Caco-2 (cell line): ENCODE results near the gene TUBA1C. TPM values are rescaled to one million over a fixed set of nuclear protein-coding genes. Genes with fewer than 3 reads are reported as not detected.
"Not testable (repeated sequence)": the region's sequence is repeated elsewhere in the genome, so short reads cannot be mapped to it uniquely, and the experiment has no call there.

Experiments
- BruUV-seq: library from RNA; stranded (reverse); fragments of 400-500 nt; replicated peaks from 2 replicates; lab custom pipeline; 2021; lab: Mats Ljungman, UMichigan
- CTCF ChIA-PET: fragments of 300-600 bp; sonication (Branson Sonifier 250); formaldehyde crosslinking; loops from one replicate; lab custom pipeline; 2022; ENCODE audit warnings: antibody characterized with exemption; lab: Charles Lee
- POLR2A ChIA-PET: fragments of 300-600 bp; sonication (Branson Sonifier 250); formaldehyde crosslinking; loops from one replicate; lab custom pipeline; 2022; ENCODE audit warnings: antibody characterized with exemption; lab: Charles Lee
- DNase-seq, 2 experiments: peaks; one replicate each; pipeline versions ENCODE4 v3.0.0 to v3.0.0-alpha.2; 2020 to 2022
- H3K27me3 ChIP-seq: replicated peaks from 2 replicates; pipeline ENCODE4 v1.6.0; 2011; ENCODE audit warnings: low read length; ENCODE audit not compliant: control insufficient read depth, insufficient read depth
- H3K36me3 ChIP-seq: 2 replicates; pipeline ENCODE4 v1.5.1; 2011; ENCODE audit warnings: low read length; ENCODE audit not compliant: control insufficient read depth, insufficient read depth
- H3K4me1 ChIP-seq: fragments of 250-450 bp; sonication (Bioruptor Pico); 2 replicates; pipeline ENCODE4 v1.5.1; 2020; ENCODE audit warnings: mild to moderate bottlenecking
- H3K4me3 ChIP-seq: 2 replicates; pipeline ENCODE4 v1.5.1; 2011; ENCODE audit warnings: low read depth, mild to moderate bottlenecking, control low read depth, low read length
- H3K9me3 ChIP-seq: fragments of 250-450 bp; sonication (Bioruptor Pico); 2 replicates; pipeline ENCODE4 v1.5.1; 2020; ENCODE audit warnings: mild to moderate bottlenecking, moderate library complexity
- H3K27ac Mint-ChIP-seq: one replicate; pipeline ENCODE4 v1.8.0; 2022; ENCODE audit warnings: mixed read lengths; ENCODE audit not compliant: unreplicated experiment
- H3K27me3 Mint-ChIP-seq: one replicate; pipeline ENCODE4 v1.8.0; 2022; ENCODE audit warnings: mixed read lengths; ENCODE audit not compliant: insufficient read depth, unreplicated experiment
- H3K36me3 Mint-ChIP-seq: one replicate; pipeline ENCODE4 v1.8.0; 2022; ENCODE audit warnings: mild to moderate bottlenecking, mixed read lengths; ENCODE audit not compliant: insufficient read depth, unreplicated experiment
- H3K4me1 Mint-ChIP-seq: one replicate; pipeline ENCODE4 v1.8.0; 2022; ENCODE audit warnings: low read depth, mixed read lengths; ENCODE audit not compliant: unreplicated experiment
- H3K4me3 Mint-ChIP-seq: one replicate; pipeline ENCODE4 v1.8.0; 2022; ENCODE audit warnings: mild to moderate bottlenecking, moderate library complexity, mixed read lengths; ENCODE audit not compliant: unreplicated experiment
- H3K9me3 Mint-ChIP-seq: one replicate; pipeline ENCODE4 v1.8.0; 2022; ENCODE audit warnings: mixed read lengths; ENCODE audit not compliant: unreplicated experiment
- intact Hi-C: fragments of 100-400 bp; cut with micrococcal nuclease; formaldehyde crosslinking; loops from one replicate; pipeline ENCODE4 v1.10.0; 2022; ENCODE audit not compliant: unreplicated experiment
- total RNA-seq: library from RNA; stranded (reverse); gene quantifications from 2 replicates; pipeline ENCODE4 v1.2.3, GENCODE V29; 2022
- TF ChIP-seq, protein P1 (sequence below), 2 experiments: fragments of 200-600 bp in 1 of 2; IDR thresholded peaks; 1 replicate in 1 of 2; 2 replicates in 1 of 2; pipeline versions ENCODE4 v1.5.1 to v1.8.0; 2011 to 2022; ENCODE audit warnings: antibody characterized with exemption in 1 of 2, control low read depth in 1 of 2, inconsistent platforms in 1 of 2, low read depth in 1 of 2, low read length in 1 of 2, mild to moderate bottlenecking in 1 of 2, moderate library complexity in 1 of 2; ENCODE audit not compliant: insufficient read depth in 1 of 2, severe bottlenecking in 1 of 2, unreplicated experiment in 1 of 2

TUBA1C gene
- total RNA-seq, 1 experiment from 2014 or later: 638 TPM

DNA sequence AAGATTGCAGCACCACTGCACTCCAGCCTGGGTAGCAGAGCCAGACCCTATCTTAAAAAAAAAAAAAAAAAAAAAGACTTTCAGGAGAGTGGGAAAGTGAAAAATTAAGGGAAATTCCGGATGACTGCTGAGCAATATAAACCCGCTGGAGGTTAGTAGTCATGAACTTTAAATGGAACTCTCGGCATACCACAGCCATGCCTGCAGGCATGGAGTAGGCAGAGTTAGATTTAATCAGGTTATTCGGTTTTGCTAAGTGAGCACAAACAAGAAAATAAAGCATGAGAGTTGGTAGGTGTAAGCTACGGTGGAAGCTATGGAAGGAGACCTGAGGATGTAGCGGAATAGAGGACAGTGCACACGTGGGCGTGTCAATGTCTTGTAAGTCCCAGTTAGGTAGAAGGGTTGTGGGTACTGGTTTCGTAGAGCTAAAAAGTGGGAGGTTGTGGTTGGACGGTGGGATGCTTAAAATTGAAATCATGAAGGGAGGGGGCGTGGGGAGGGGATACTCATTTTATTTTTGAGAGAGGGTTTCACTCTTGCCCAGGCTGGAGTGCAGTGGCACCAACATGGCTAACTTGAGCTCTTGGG, 11.8 kb upstream of the TUBA1C start:
- H3K36me3 Mint-ChIP-seq: peaks cover 4% of the 10 kb centered on the region

DNA sequence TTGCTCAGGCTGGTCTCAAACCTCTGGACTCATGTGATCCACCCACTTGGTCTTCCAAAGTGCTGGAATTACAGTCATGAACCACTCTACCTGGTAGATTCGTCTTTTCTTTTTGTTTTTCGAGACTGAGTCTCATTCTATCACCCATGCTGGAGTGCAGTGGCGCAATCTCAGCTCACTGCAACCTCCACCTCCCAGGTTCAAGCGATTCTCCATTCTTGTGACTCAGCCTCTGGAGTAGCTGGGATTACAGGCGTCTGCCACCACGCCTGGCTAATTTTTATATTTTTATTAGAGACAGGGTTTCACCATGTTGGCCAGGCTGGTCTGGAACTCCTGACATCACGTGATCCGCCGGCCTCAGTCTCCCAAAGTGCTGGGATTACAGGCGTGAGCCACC, 9.4 kb upstream of the TUBA1C start:
- POLR2A ChIA-PET, CTCF ChIA-PET, H3K9me3 ChIP-seq, H3K4me1 ChIP-seq, H3K36me3 ChIP-seq, intact Hi-C loops, DNase-seq, H3K9me3 Mint-ChIP-seq, H3K27ac Mint-ChIP-seq, H3K36me3 Mint-ChIP-seq, BruUV-seq, H3K27me3 ChIP-seq, H3K27me3 Mint-ChIP-seq, H3K4me1 Mint-ChIP-seq, H3K4me3 ChIP-seq, H3K4me3 Mint-ChIP-seq: not testable (repeated sequence)

More for the DNA sequence above, 11.8 kb upstream of the TUBA1C start:
- no peaks in the 10 kb centered on the region for H3K9me3 Mint-ChIP-seq
- TF ChIP-seq, protein P1, sequence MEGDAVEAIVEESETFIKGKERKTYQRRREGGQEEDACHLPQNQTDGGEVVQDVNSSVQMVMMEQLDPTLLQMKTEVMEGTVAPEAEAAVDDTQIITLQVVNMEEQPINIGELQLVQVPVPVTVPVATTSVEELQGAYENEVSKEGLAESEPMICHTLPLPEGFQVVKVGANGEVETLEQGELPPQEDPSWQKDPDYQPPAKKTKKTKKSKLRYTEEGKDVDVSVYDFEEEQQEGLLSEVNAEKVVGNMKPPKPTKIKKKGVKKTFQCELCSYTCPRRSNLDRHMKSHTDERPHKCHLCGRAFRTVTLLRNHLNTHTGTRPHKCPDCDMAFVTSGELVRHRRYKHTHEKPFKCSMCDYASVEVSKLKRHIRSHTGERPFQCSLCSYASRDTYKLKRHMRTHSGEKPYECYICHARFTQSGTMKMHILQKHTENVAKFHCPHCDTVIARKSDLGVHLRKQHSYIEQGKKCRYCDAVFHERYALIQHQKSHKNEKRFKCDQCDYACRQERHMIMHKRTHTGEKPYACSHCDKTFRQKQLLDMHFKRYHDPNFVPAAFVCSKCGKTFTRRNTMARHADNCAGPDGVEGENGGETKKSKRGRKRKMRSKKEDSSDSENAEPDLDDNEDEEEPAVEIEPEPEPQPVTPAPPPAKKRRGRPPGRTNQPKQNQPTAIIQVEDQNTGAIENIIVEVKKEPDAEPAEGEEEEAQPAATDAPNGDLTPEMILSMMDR (IDR thresholded peaks at IDR 0.05; ENCODE audit: insufficient read depth in 1 of 2, low read depth in 1 of 2, low read length in 1 of 2, severe bottlenecking in 1 of 2, unreplicated experiment in 1 of 2): no peak
- no peak for DNase-seq
- BruUV-seq: no TSS peak
- H3K4me3 Mint-ChIP-seq: no peak overlapping the region
- H3K27me3 Mint-ChIP-seq: no peaks in the 10 kb centered on the region
- no peaks in the 10 kb centered on the region for H3K4me1 ChIP-seq
- no peaks in the 10 kb centered on the region for H3K27me3 ChIP-seq
- H3K4me3 ChIP-seq: no peak overlapping the region
- H3K4me1 Mint-ChIP-seq: no peaks in the 10 kb centered on the region
- POLR2A ChIA-PET: no interaction called here
- no peaks in the 10 kb centered on the region for H3K36me3 ChIP-seq
- intact Hi-C loops: no loop called here
- no peak overlapping the region for H3K27ac Mint-ChIP-seq
- no peaks in the 10 kb centered on the region for H3K9me3 ChIP-seq
- CTCF ChIA-PET: no interaction called here

DNA sequence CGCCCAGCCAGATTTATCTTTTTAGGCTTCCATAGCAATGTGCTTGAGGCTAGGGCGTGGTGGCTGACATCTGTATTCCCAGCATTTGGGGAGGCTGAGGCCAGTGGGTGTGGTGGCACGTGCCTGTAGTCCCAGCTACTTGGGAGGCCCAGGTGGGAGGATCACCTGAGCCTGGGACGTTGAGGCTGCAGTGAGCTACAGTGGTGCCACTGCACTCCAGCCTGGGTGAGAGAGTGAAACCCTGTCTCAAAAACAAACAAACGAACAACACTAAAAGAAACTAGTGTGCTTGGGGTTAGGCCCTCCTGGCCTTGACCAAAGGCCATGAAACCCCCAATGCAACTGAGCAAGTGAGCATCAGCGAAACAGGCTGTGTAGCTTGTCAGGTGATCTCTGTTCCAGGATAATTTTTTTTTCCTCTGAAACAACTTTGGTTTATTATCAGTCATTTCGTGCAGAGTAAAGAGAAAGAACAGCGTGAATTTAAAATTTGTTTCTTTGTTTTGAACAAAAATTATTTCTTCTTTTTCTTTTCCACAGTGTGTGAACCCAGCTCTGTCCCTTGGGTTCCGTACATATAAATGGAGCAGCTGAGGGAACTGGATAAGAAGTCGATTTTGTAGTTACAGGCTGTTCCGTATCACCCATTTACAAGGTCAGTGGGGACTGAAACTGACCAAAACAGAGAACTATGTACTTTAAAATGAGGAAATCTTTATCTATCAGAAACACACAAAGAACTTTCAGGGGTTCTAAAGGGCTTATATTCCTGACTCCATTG, 8.8 kb upstream of the TUBA1C start:
- H3K27ac Mint-ChIP-seq: no peak overlapping the region
- H3K4me1 ChIP-seq: no peaks in the 10 kb centered on the region
- no peaks in the 10 kb centered on the region for H3K4me1 Mint-ChIP-seq
- intact Hi-C loops: no loop called here
- H3K4me3 Mint-ChIP-seq: no peak overlapping the region
- H3K27me3 Mint-ChIP-seq: no peaks in the 10 kb centered on the region
- H3K36me3 Mint-ChIP-seq: peaks cover 4% of the 10 kb centered on the region
- H3K9me3 Mint-ChIP-seq: no peaks in the 10 kb centered on the region
- POLR2A ChIA-PET: interaction anchor here (0.7 kb wide), 1 partner anchor 9 kb away, joined by 11 read pairs; the partner anchor contains the start of gene TUBA1C
- BruUV-seq: no TSS peak
- TF ChIP-seq, protein P1 (IDR thresholded peaks at IDR 0.05; ENCODE audit: insufficient read depth in 1 of 2, low read depth in 1 of 2, low read length in 1 of 2, severe bottlenecking in 1 of 2, unreplicated experiment in 1 of 2): no peak
- H3K27me3 ChIP-seq: no peaks in the 10 kb centered on the region
- no peaks in the 10 kb centered on the region for H3K36me3 ChIP-seq
- DNase-seq: no peak
- H3K4me3 ChIP-seq: no peak overlapping the region
- CTCF ChIA-PET: no interaction called here
- no peaks in the 10 kb centered on the region for H3K9me3 ChIP-seq

DNA sequence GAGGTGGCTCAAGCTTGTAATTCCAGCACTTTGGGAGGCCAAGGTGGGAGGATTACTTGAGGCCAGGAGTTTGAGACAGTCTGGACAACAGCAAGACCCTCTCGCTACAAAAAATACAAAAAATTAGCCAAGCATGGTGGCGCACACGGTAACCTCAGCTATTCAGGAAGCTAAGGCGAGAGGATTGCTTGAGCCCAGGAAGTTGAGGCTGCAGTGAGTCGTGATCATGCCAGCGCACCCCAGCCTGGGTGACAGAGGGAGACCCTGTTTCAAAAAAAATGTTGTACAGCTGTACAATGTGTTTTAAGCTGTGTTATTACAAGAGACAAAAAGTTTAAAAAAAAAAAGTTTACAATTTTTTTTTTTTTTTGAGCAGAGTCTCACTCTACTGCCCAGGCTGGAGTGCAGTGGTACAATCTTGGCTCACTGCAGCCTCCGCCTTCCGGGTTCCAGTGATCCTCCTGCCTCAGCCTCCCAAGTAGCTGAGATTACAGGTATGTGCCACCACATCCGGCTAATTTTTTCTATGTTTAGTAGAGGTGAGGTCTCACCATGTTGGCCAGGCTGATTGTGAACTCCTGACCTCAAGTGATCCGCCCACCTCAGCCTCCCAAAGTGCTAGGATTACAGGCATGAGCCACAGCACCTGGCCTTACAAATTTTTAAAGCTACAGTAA, 7.2 kb upstream of the TUBA1C start:
- H3K27me3 ChIP-seq, H3K4me3 ChIP-seq, BruUV-seq, intact Hi-C loops, H3K9me3 Mint-ChIP-seq, H3K4me1 ChIP-seq, H3K27me3 Mint-ChIP-seq, H3K27ac Mint-ChIP-seq, H3K36me3 ChIP-seq, H3K4me3 Mint-ChIP-seq, POLR2A ChIA-PET, DNase-seq, H3K4me1 Mint-ChIP-seq, H3K36me3 Mint-ChIP-seq, H3K9me3 ChIP-seq: not testable (repeated sequence)
- CTCF ChIA-PET: interaction anchor here (0.6 kb wide), 1 partner anchor 248 kb away, joined by 3 read pairs; no protein-coding TSS in a partner anchor
